H1 (cell line): ENCODE data around the gene KCTD8.

Experiments
- CTCF ChIP-seq, 3 experiments: IDR thresholded peaks; 1 replicate in 2 of 3; 2 replicates in 1 of 3; pipeline versions ENCODE4 v1.5.1 to v1.6.1; 2011; ENCODE audit warnings: low read length in 3 of 3, mild to moderate bottlenecking in 3 of 3, inconsistent platforms in 2 of 3, low read depth in 1 of 3, moderate library complexity in 1 of 3; ENCODE audit not compliant: insufficient read depth in 1 of 3; ENCODE audit errors: control extremely low read depth in 1 of 3
- JUN ChIP-seq: IDR thresholded peaks from 2 replicates; pipeline ENCODE4 v1.6.1; 2011; ENCODE audit warnings: low read depth, mild to moderate bottlenecking, improper control_type of control experiment, low read length
- POLR2A ChIP-seq, 2 experiments: IDR thresholded peaks; 1 replicate in 1 of 2; 2 replicates in 1 of 2; pipeline ENCODE4 v1.6.1; 2011; ENCODE audit warnings: low read depth in 2 of 2, low read length in 2 of 2, mild to moderate bottlenecking in 2 of 2; ENCODE audit errors: control extremely low read depth in 1 of 2
- YY1 ChIP-seq: IDR thresholded peaks from 2 replicates; pipeline ENCODE4 v1.6.1; 2011; ENCODE audit warnings: low read depth, mild to moderate bottlenecking, low read length

DNA sequence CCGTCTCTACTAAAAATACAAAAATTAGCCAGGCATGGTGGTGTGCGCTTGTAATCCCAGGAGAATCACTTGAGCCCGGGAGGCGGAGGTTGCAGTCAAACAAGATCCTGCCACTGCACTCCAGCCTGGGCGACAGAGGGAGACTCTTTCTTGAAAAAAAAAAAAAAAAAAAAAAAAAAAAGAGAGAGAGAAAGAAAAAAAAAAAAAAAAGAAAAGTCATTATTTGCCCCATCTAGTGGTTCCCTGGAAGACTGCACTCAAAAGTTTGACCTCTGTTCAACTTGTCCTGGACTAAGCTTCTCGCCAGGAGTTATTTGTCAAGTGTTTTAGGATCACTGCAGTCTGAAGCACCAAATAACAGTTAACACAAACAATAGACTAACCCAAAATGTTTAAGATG, 45.3 kb upstream of the KCTD8 start:
- TF ChIP-seq JUN = no peak
- no peak for TF ChIP-seq YY1
- TF ChIP-seq POLR2A (IDR thresholded peaks at IDR 0.05; ENCODE audit: control extremely low read depth in 1 of 2, low read depth in 2 of 2, low read length in 2 of 2) = no peak
- TF ChIP-seq CTCF (IDR thresholded peaks at IDR 0.05; ENCODE audit: control extremely low read depth in 1 of 3, insufficient read depth in 1 of 3, low read depth in 1 of 3, low read length in 3 of 3) = peak in 2 of 3 experiments; percentile 40 to 45; a peak in 2 of 4 replicates
